Cortex of kidney (tissue), 1 donor: ENCODE measurements around the gene L2HGDH.
"Not testable (repeated sequence)": the region's sequence is repeated elsewhere in the genome, so short reads cannot be mapped to it uniquely, and the experiment has no call there.

Source experiments
- DNase-seq: peaks from one replicate; lab custom pipeline; 2025; lab: John Stamatoyannopoulos, UW

The L2HGDH gene

DNA sequence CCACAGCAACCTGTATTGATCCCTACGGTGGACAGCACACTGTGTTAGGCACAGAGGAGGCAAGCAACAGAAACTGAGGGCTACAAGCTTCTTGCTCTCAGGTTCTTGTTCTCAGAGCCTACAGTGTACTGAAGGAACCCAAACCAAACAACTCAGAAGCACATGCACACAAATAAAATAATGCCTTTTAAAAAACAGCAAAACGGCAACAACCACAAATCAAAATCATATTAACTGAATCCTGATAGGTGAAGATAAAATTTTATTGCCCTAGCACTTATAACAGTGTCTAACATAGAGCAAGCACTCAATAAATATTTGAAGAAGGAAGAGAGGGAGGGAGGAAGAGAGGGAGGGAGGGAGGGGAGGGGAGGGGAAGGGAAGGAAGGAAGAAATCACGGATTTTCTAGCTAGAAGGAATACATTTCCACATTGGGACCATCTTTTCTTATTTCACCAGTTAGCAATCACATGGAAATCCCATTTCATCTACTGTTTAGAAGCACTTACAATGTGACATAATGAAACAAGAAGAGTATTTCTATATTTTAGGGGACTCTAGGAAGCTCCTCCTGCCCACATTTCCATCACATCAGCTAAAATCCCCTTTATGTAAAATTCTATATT is 27.3 kb upstream of the L2HGDH start:
- no peak for DNase-seq

DNA sequence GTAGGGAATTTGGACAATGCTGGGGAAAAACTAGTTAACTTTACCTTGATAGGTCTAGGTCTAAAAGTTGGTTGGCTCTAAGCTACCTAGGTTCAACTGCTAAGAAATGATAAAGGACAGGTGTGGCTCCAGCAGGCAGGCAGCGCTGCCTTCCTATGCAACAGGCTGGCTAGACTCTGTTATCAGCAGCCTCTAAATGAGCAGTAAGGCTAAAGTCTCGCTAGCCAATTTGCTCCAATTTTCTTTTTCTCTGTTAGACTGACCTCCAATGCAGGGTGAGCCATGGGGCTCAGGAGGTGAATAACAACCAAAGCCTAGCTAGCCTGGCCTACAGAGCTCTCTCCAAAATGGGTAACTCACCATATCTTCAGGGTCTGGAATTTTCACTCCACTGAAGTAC is 26.6 kb upstream of the L2HGDH start:
- DNase-seq: no peak

DNA sequence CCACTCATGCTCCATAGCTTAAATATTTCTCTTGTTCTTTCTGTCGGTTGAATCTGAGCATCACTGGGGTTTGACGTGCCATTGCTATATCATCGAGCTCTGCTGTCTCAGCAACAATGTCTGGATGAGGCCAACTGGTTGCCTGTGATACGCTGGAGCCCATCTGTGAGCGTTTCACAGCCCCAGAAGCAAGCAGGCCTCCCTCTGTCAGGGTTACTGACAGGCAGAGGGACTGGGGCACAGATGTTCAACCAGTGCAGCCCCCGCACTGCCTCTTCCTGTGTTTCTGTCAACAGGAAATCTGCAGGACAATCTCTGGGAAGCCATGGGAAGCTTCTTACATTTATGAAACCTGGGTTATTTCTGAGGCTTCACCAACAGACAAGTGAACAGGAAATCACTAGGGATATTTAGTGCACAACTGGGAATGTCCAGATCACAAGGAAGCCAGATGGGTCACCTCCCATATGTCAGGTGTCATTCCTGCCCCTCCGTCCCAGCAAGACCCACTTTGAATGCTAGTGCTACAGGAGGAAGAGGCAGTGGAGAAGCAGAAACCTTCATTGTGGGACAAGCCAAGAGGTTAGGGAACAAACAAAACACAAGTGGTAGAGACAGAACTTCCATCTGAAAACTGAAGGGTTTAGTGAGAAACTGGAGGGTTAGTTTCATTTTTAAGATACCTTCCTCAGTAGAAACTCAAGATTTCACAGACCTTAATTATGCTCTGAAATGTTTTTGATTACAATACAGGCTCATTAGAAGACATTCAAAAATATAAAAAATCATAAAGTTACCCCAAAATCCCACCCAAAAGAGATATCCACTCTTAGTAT is 24.2 kb upstream of the L2HGDH start:
- DNase-seq: no peak

DNA sequence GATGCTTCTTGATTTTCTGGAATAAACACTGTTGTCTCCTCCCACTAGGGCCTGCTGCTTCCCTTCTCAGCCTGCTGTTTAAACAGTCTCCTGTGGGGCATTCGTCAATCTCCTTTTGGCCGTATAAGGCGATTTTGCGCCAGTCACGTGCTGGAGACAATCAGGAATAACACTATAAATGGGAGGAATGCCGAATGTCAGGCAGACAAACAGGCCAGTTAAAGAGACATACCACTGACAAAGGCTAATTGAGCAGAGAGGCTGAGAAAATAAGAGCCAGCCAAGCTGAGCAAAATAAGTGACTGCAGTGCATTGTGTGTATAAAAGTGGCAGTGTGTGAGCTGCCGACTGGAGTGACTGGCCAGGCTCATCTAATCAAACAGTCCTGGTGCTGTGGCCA is 23.4 kb upstream of the L2HGDH start:
- DNase-seq: no peak

DNA sequence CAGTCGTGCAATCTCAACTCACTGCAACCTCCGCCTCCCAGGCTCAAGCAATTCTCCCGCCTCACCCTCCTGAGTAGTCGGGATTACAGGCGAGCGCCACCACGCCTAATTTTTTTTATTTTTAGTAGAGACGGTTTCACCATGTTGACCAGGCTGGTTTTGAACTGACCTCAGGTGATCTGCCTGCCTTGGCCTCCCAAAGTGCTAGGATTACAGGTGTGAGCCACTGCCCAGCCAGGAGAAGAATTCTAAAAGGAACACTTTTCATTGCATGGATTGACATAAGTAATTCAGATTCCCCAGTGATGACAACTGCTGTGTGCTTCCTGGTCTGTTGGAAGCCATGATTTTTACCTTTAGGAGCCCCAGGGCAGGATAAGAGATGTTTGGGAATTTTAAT is 22.2 kb upstream of the L2HGDH start:
- no peak for DNase-seq

DNA sequence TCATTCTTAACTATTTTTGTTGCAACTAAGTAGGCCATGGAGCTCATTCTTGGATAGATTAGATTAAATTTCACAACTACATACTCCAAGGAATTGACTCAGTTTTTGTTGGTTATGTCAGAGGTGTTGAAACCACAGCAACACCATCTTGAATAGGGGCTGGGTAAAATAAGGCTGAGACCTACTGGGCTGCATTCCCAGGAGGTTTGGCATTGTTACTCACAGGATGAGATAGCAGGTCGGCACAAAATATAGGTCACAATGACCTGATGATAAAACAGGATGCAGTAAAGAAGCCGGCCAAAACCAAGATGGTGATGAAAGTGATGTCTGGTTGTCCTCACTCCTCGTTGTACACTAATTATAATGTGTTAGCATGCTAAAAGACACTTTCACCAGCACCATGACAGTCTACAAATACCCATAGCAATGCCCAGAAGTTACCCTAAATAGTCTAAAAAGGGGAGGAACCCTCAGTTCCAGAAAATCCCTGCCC is 21.0 kb upstream of the L2HGDH start:
- DNase-seq: no peak

DNA sequence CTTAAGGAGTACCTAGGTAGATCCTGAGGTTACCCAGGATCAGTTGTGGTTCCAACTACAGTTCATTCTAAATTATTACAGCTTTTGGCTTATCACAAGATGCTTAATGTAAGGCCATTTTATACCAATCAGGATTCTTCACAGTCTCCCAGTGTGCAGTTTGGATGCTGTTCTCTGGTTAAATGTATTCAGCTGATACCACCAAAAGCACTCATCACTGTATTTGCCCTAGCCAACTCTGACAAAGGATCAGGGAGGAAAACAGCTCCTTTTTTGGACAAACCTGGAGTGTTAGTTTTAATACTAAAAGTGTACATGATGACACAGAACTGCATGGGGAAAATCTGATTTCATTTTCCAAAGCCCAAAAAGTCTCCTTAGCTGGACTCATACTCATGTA is 19.6 kb upstream of the L2HGDH start:
- no peak for DNase-seq

DNA sequence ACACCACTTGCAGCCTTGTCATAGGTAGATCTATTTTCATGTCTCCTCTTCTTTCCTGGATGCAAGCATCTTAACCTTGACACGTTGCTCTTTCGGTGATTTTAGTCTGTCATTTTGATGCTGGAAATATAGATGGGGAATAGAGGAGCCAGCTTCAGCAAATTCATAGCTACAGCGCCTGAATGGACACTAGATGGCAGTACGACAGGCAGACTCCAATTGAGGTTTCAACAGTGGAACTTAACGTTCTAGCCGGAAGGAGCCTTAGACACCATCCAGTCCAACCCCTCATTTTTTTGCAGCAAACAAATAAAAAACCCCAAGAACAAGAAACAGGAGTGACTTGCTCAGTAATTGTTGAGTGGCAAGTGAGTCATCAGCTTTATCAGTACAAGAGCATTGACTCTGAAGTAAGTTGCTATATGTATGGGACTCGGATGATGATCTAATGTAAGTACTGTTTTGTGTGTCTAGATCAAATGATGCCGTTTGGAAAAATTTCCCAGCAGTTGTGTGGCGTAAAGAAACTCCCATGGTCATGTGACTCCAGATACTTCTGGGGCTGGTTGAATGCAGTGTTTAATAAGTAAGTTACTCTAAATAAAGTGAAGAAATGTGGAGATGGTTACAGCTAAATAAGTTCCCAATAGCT is 9.1 kb upstream of the L2HGDH start:
- no peak for DNase-seq

DNA sequence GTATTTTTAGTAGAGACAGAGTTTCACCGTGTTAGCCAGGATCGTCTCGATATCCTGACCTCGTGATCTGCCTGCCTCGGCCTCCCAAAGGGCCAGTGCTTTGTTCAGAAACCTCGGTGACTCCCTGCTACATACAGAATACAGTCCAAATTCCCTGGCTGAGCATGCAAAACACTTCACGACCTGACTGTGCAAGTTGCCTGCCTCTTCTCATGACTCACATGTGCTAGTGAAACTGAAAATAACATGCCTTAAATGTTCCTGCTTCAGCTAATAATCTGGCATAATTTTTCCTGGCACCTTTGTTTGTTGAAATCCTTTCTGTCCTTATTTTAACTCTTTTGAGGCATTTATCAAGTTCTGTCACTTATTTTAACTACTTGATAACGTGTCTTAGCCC is 8.3 kb upstream of the L2HGDH start:
- DNase-seq: no peak

DNA sequence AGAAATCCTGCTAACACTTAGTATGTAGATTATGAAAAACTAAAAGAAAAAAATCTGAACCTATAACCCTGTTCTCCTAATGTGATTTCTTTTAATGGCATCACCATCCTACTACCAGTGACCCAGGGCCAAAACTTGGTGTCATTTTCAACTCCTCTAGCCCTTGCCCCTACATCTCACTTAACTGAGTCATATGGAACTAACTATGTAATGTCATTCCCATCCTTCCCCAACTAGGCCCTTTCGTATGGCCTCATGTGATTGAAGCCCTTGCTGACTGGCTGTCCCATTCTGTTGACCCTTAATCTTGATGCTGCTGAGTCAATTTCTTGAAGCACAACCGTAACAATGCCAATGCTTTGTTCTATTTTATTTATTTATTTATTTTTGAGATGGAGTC is 7.7 kb upstream of the L2HGDH start:
- DNase-seq: no peak

DNA sequence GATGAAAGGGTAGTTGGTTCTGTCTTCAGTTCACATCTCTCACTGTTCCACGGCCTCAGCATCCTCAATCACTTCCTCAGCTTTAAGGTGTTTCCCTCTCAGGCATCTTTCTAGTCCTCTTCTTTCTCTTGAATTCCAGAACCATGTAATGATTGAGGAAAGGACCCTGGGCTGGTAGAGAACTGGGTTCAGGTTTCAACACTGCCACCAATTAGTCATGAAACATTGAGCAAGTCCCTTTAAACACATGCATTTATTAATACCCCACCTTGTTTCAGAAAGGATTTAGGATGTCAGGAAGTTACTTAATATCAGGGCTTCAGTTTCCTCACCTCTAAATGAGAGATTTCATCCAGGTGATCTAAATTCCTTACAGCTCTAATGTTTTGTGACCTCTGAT is 7.3 kb upstream of the L2HGDH start:
- DNase-seq: no peak

DNA sequence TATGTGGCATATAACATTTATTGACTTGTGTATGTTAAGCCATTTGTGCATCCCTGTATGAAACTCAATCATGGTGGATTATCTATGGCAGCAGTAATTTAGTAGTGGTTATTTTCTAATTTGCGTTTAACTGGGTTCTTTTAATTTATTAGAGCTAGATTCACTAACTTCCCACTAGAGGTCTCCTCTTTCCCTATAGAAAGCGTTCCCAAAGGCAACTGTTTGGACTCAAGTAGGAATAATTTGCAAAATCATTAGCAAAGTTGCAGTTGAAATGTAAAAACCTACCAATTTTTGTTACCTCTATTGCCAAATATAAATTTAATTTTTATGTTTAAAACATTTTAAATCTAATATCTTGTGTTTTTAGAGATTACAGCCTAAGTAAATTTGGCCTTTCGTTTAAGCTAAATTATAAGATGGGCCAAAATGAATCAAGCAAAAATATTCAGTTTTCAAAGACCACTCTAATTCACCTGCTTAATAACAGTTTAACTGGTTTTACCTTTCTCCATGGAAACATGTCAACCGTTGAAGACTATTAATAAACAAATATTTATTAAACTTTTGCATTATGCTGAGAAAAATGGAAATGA is 6.1 kb upstream of the L2HGDH start:
- no peak for DNase-seq

DNA sequence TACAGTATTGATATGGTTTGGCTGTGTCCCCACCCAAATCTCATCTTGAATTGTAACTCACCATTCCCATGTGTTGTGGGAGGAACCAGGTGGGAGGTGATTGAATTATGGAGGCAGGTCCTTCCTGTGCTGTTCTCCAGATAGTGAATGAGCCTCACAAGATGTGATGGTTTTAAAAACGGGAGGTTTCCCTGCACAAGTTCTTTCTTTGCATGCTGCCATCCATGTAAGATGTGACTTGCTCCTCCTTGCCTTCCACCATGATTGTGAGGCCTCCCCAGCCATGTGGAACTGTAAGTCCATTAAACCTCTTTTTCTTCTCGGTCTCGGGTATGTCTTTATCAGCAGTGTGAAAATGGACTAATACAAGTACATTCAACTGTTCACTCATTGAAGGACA is 2.1 kb upstream of the L2HGDH start:
- DNase-seq: not testable (repeated sequence)

DNA sequence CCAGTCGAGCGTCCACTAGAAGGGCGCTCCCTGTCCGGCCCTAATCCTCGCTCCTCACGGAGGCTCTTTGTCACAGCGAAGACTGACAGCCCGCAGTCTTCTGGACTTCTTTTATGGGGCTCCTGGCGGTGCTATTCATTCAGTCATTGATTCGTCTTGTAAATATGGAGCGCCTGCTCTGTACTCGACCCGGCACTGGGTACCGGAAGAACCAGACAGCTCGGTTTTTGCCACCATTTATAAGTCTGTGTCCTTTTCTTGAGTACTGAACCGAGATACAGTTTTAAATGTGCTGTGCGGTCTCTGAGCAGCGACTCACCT is 665 bp upstream of the L2HGDH start:
- no peak for DNase-seq

DNA sequence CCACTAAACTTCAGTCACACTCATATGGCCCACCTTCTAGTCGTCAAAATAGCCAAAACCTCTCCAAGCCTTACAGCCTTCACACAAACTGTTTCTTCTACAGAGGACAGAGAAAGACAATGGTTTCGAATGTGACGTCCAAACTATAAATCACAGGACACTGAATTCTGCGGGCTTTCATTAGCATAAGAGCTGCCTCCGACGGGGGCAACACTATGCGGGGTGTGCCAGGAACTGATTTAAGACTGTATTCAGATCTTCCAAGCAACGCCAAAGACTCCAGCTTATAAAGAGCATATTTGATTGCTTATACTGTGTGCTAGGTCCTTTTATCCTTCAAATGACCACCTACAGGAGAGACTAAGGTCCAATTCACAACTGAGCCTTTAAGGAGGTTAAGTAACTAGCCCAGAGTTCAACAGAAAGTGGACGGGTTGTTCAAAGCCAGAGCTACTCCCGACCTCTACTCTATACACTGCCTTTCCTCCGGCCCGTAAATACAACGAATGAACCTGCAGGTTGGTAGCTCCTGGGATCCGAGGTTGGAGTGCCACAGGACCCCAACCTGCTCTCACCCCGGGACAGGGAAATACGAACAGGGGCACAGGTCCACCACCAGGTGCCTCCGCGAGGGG is 575 bp downstream of the L2HGDH start:
- DNase-seq: no peak

DNA sequence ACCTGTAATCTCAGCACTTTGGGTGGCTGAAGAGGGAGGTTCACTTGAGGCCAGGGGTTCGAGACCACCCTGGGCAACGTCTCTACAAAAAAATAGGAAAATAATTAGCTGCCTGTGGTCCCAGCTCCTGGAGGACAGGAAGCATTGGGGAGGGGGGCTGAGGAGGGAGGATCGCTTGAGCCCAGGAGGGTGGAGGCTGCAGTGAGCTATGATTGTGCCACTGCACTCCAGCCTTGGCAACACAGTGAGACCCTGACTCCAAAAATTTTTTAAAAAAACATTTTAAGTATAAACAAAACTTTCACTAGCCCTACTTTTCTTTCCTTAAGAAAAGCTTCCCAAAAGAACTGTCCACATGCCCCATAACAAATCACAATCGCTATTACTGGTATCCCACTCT is 1.6 kb downstream of the L2HGDH start:
- no peak for DNase-seq

DNA sequence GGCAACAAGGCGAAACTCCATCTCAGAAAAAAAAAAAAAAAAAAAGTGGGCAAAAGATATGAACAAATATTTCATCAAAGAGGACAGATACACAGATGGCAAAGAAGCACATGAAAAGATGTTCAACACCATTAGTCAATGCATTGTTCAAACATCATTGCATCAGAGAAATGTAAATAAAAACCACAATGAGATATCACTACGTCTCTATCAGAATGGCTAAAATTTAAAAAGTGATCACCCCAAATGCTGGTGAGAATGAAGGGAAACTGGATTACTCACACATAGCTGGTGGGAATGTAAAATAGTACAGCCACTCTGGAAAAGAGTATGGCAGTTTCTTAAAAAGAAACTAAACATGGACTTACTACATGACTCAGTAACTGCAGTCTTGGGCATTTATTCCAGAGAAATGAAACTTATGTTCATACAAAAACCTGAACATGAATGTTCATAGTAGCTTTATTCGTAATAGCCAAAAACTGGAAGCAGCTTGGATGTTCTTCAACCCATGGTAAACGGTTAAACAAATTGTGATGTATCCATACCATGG is 3.6 kb downstream of the L2HGDH start:
- no peak for DNase-seq

DNA sequence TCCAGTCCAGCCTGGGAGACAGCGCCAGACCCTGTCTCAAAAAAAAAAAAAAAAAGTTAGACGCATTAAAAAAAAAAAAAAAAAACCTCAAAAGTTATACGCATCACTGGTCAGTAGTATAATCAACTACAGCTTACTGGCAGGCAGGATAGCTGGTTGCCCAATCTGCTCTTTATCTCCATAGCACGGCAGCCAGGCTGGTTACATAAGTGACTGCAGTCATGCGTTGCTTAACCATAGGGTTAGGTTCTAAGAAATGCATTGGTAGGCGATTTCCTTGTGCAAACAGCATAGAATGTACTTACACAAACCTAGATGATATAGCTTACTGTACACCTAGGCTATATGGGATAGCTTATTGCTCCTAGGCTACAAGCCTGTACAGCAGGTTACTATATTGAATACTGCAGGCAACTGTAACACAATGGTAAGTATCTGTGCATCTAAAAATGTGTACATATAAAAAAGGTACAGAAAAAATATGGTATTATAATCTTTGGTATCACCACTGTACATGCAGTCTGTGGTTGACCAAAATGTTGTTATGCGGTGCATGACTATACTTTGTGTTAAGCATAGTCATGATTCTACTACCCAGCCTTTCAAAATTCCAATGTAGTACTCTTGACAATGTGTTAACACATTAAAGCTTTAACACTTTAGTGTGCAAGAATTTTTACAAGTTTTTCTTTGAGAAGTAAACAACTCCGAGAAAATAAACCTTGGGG is 8.1 kb downstream of the L2HGDH start:
- DNase-seq: no peak

DNA sequence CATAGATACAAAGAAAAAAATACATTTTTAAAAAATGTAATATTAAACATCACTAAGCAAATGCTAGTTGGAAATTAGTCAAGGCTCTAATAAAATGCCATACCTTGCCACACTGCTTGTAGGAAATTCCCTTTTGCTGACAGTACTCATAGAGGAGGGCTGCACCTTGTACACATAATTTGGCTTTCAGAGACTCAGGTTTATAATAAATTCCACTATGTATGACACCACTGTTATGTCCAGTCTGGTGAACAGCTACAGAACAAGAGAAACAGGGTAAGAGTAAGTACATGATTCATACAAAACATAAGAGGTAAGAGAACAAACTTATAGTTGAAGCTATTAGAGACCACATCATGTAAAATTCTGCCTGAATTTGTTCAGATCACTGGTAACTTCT is 10.1 kb downstream of the L2HGDH start:
- DNase-seq: no peak

DNA sequence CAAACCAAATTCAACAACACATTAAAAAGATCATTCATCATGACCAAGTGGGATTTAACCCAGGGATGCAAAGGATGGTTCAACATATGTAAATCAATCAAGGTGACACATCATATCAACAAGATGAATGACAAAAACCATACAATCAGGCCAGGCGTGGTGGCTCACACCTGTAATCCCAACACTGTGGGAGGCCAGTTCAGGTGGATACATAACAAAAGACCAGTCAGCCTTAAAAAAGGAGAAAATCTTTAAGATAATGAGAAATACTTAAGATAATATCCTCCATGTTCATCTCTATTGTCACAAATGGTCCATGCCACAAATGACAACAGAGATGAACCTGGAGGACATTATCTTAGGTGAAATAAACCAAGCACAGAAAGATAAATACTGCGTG is 12.4 kb downstream of the L2HGDH start:
- DNase-seq: no peak

DNA sequence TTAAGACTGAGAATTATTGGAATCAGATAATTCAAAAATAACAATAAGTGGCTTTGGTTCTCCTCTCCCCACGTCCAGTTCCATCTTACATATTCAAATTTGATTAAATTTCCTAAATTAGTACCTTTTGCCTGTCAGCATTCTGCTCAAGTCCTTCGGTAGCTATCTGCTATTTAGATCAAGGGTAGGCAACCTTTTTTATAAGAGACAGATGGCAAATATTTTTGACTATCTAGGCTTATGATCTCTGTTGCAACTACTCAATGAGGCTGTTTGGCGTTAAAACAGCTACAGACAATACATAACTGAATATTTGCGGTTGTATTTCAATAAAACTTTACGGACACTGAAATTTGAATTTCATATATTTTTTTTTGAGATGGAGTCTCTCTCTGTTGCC is 21.7 kb downstream of the L2HGDH start:
- DNase-seq: no peak
